Trophoblast cell (in vitro differentiated cells and primary cell): ENCODE results near the gene GABRR3.
"Not testable (repeated sequence)": the region's sequence is repeated elsewhere in the genome, so short reads cannot be mapped to it uniquely, and the experiment has no call there.

Experiments used
- DNase-seq, 2 donors: peaks; one replicate each; pipeline ENCODE4 v3.0.0-alpha.2; 2016
- H2AFZ ChIP-seq: 2 replicates; pipeline ENCODE4 v1.6.1; 2013; ENCODE audit warnings: low read length, moderate library complexity, mild to moderate bottlenecking; ENCODE audit not compliant: insufficient read depth, poor library complexity
- H2AK5ac ChIP-seq: 2 replicates; pipeline ENCODE4 v1.6.1; 2013; ENCODE audit warnings: mild to moderate bottlenecking, low read length
- H2BK120ac ChIP-seq: 2 replicates; pipeline ENCODE4 v1.6.1; 2013; ENCODE audit warnings: low read length, mild to moderate bottlenecking, moderate library complexity; ENCODE audit not compliant: insufficient read depth, poor library complexity
- H2BK12ac ChIP-seq: 2 replicates; pipeline ENCODE4 v1.6.1; 2013; ENCODE audit warnings: mild to moderate bottlenecking, low read length, moderate library complexity
- H2BK5ac ChIP-seq: 2 replicates; pipeline ENCODE4 v1.6.1; 2013; ENCODE audit warnings: low read length, low read depth, moderate library complexity, mild to moderate bottlenecking; ENCODE audit not compliant: poor library complexity
- H3K14ac ChIP-seq: 2 replicates; pipeline ENCODE4 v1.6.1; 2013; ENCODE audit warnings: mild to moderate bottlenecking, low read length
- H3K18ac ChIP-seq: 2 replicates; pipeline ENCODE4 v1.6.1; 2013; ENCODE audit warnings: mild to moderate bottlenecking, low read length
- H3K23ac ChIP-seq: 2 replicates; pipeline ENCODE4 v1.6.1; 2013; ENCODE audit warnings: low read length
- H3K27ac ChIP-seq: 2 replicates; pipeline ENCODE4 v1.5.1; 2013; ENCODE audit warnings: low read depth, mild to moderate bottlenecking, inconsistent platforms, low read length, moderate library complexity
- H3K27me3 ChIP-seq: 2 replicates; pipeline ENCODE4 v1.6.1; 2013; ENCODE audit warnings: inconsistent platforms, mild to moderate bottlenecking, low read length, moderate library complexity; ENCODE audit not compliant: insufficient read depth
- H3K36me3 ChIP-seq, 2 experiments: 1 replicate in 1 of 2; 2 replicates in 1 of 2; pipeline ENCODE4 v1.6.1; 2013; ENCODE audit warnings: low read length in 2 of 2, mild to moderate bottlenecking in 2 of 2, moderate library complexity in 1 of 2; ENCODE audit not compliant: insufficient read depth in 2 of 2, control insufficient read depth in 1 of 2
- H3K4ac ChIP-seq: 2 replicates; pipeline ENCODE4 v1.6.1; 2013; ENCODE audit warnings: low read depth, mild to moderate bottlenecking, low read length, moderate library complexity
- H3K4me1 ChIP-seq, 2 experiments: 1 replicate in 1 of 2; 2 replicates in 1 of 2; pipeline ENCODE4 v1.6.1; 2013; ENCODE audit warnings: low read length in 2 of 2, mild to moderate bottlenecking in 2 of 2, moderate library complexity in 1 of 2; ENCODE audit not compliant: insufficient read depth in 2 of 2, control insufficient read depth in 1 of 2
- H3K4me2 ChIP-seq: 2 replicates; pipeline ENCODE4 v1.6.1; 2013; ENCODE audit warnings: inconsistent platforms, mild to moderate bottlenecking, low read length, moderate library complexity
- H3K4me3 ChIP-seq: 2 replicates; pipeline ENCODE4 v1.5.1; 2013; ENCODE audit warnings: mild to moderate bottlenecking, low read depth, low read length, inconsistent platforms
- H3K79me1 ChIP-seq: one replicate; pipeline ENCODE4 v1.6.1; 2013; ENCODE audit warnings: low read length
- H3K79me2 ChIP-seq: 2 replicates; pipeline ENCODE4 v1.6.1; 2013; ENCODE audit warnings: low read length, mild to moderate bottlenecking; ENCODE audit not compliant: control insufficient read depth, insufficient read depth, poor library complexity
- H3K9ac ChIP-seq: 2 replicates; pipeline ENCODE4 v1.6.1; 2013; ENCODE audit warnings: mild to moderate bottlenecking, low read length
- H3K9me3 ChIP-seq: 2 replicates; pipeline ENCODE4 v1.6.1; 2013; ENCODE audit warnings: low read depth, mild to moderate bottlenecking, control low read depth, inconsistent platforms, low read length; ENCODE audit not compliant: insufficient read depth
- H4K12ac ChIP-seq: 2 replicates; pipeline ENCODE4 v1.6.1; 2013; ENCODE audit warnings: low read depth, mild to moderate bottlenecking, low read length, moderate library complexity
- H4K8ac ChIP-seq: 2 replicates; pipeline ENCODE4 v1.6.1; 2013; ENCODE audit warnings: low read depth, mild to moderate bottlenecking, low read length, moderate library complexity
- H4K91ac ChIP-seq: one replicate; pipeline ENCODE4 v1.6.1; 2013; ENCODE audit warnings: low read depth, mild to moderate bottlenecking, low read length, moderate library complexity
- WGBS: extraction: QIAGEN DNeasy Blood & Tissue Kit; methylation state at CpG from one replicate; pipeline ENCODE4 v1.1.7; 2013; ENCODE audit warnings: missing lambda C conversion rate; ENCODE audit not compliant: insufficient read length, insufficient coverage; ENCODE audit errors: extremely low coverage; 5-methylcytosine and 5-hydroxymethylcytosine counted together

The GABRR3 gene

DNA sequence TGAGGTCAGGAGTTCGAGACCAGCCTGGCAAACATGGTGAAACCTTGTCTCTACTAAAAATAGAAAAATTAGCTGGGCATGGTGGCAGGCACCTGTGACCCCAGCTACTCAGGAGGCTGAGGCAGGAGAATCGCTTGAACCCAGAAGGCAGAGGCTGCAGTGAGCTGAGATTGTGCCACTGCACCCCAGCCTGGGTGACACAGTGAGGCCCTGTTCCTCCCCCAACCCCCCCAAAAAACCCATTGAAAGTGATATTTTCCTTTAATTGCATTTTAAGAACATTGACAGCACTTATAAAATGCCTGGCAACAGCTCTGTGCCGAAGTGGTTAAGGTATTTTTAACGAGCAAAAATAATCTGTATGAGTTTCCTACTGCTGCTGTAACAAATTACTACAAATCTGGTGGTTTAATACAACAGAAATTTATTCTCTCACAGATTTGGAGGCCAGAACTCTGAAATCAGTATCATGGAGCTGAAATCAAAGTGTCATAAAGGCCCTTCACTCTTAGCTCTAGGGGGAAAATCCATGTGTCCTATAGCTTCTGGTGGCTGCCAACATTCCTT lies 24.1 kb downstream of the GABRR3 start:
- not testable (repeated sequence) for H3K27ac ChIP-seq, H4K12ac ChIP-seq, H3K14ac ChIP-seq, H3K23ac ChIP-seq, H3K4me3 ChIP-seq, H2BK120ac ChIP-seq, H3K36me3 ChIP-seq, H4K91ac ChIP-seq, H3K9ac ChIP-seq, H2AK5ac ChIP-seq, H3K4me1 ChIP-seq, H3K27me3 ChIP-seq, H3K79me1 ChIP-seq, H3K9me3 ChIP-seq, H3K4ac ChIP-seq, H2BK12ac ChIP-seq, H2BK5ac ChIP-seq, DNase-seq, H3K4me2 ChIP-seq, H2AFZ ChIP-seq, H3K79me2 ChIP-seq, H3K18ac ChIP-seq, H4K8ac ChIP-seq
- WGBS: no CpG with 5 or more reads among the region's 4 CpGs

DNA sequence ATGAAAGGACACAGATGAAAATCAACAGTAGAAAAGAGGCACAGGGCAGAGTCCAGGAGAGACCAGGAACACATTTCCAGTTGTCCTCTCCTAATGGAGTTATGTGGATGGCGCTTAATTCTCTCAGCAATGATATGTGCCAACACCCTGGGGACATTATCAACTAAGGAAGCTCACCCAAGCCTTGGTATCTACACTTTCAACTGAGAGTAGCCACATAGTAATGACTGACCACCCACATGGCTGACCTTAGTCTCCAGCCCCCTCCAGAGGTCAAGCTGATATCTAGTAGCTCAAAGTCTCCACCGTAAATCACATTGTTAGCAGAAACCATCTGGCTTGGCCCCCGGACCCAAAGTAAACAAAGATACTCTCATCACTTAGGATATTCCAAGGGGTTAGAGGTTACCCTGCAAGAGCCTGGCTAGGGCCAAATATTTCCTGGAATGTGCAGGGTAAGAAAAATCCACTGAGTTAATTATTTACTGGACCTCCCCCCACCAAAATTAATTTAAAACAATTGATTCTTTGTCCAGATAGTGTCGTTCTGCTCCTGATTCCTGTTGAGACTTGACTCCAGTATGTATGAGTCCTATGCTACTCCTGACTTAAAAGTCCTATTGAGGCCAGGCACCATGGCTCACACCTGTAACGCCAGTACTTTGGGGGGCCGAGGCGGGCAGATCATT lies 24.8 kb downstream of the GABRR3 start:
- no peak overlapping the region for H4K91ac ChIP-seq
- H2BK120ac ChIP-seq: no peak overlapping the region
- H3K9ac ChIP-seq: no peak overlapping the region
- no peak overlapping the region for H2BK5ac ChIP-seq
- no peak overlapping the region for H3K27ac ChIP-seq
- no peaks in the 10 kb centered on the region for H3K79me2 ChIP-seq
- no peaks in the 10 kb centered on the region for H3K36me3 ChIP-seq
- H2BK12ac ChIP-seq: no peak overlapping the region
- no peaks in the 10 kb centered on the region for H3K4me1 ChIP-seq
- no peak for DNase-seq
- no peak overlapping the region for H3K14ac ChIP-seq
- no peak overlapping the region for H3K23ac ChIP-seq
- H3K4ac ChIP-seq: no peak overlapping the region
- no peak overlapping the region for H3K4me3 ChIP-seq
- no CpG with 5 or more reads among the region's 7 CpGs for WGBS
- H4K8ac ChIP-seq: no peak overlapping the region
- H3K27me3 ChIP-seq: no peaks in the 10 kb centered on the region
- no peak overlapping the region for H3K4me2 ChIP-seq
- no peak overlapping the region for H2AFZ ChIP-seq
- no peak overlapping the region for H4K12ac ChIP-seq
- no peaks in the 10 kb centered on the region for H3K9me3 ChIP-seq
- H3K79me1 ChIP-seq: no peaks in the 10 kb centered on the region
- H3K18ac ChIP-seq: no peak overlapping the region
- H2AK5ac ChIP-seq: no peak overlapping the region

DNA sequence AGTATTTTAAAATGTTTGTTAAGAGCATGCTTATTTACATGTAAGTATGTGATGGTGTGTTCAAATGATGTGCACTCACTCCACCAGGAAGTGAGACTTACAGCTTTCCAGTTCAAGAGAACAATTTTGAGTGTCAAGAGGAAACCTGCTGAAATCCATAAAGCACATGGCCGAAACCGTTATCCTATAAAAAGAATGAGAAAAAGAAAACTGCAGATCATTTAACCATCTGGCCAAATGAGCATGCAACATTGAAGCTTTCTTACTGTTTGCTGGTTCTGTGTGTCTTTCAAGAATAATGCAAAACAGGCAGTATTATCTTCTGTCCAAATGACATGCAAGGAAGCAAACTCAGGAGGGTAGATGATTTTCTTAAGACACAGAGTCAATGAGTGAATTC lies 26.3 kb downstream of the GABRR3 start:
- Histone ChIP-seq H3K79me1 (no peaks in the 10 kb centered on the region), H3K27me3 (no peaks in the 10 kb centered on the region), H2BK12ac (no peak overlapping the region), H4K12ac (no peak overlapping the region), H4K91ac (no peak overlapping the region), H3K4me2 (no peak overlapping the region), H3K79me2 (no peaks in the 10 kb centered on the region), H3K4me3 (no peak overlapping the region), H3K4ac (no peak overlapping the region), H4K8ac (no peak overlapping the region), H3K23ac (no peak overlapping the region), H2AFZ (no peak overlapping the region), H2BK5ac (no peak overlapping the region), H3K9ac (no peak overlapping the region), H3K9me3 (no peaks in the 10 kb centered on the region), H3K14ac (no peak overlapping the region), H3K4me1 (no peaks in the 10 kb centered on the region), H2AK5ac (no peak overlapping the region), H3K36me3 (no peaks in the 10 kb centered on the region), H3K27ac (no peak overlapping the region), H2BK120ac (no peak overlapping the region), H3K18ac (no peak overlapping the region)
- no peak for DNase-seq
- no CpG with 5 or more reads among the region's 2 CpGs for WGBS

DNA sequence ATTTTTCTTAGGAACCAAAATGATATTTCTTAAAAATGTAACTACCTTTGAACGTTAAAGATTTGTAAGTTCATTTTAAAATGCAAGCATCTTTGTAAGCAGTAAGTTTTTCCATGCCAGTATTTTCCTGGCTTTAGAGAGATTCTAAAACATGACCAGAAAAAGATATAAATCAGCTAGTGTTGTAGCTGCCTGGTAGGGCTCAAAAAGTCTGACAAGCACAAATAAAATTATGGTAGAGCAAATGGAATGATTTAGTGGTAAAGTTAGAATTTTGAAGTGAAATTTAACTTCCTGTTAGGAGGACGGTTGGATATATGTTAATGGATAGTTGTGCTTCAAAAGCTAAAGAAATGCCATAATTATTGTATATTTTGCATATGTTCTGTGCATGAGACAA lies 29.7 kb downstream of the GABRR3 start:
- no peak overlapping the region for H2AFZ ChIP-seq
- WGBS: 100% methylated on average over 1 of the region's 2 CpGs
- H3K9ac ChIP-seq: no peak overlapping the region

More for the DNA sequence above, 29.7 kb downstream of the GABRR3 start:
- H4K91ac ChIP-seq: no peak overlapping the region
- no peaks in the 10 kb centered on the region for H3K9me3 ChIP-seq
- no peak overlapping the region for H4K12ac ChIP-seq
- no peak overlapping the region for H3K14ac ChIP-seq
- H3K4me3 ChIP-seq: no peak overlapping the region
- no peaks in the 10 kb centered on the region for H3K36me3 ChIP-seq
- no peak overlapping the region for H3K23ac ChIP-seq
- no peaks in the 10 kb centered on the region for H3K79me1 ChIP-seq
- H4K8ac ChIP-seq: no peak overlapping the region
- no peaks in the 10 kb centered on the region for H3K4me1 ChIP-seq
- no peak overlapping the region for H3K27ac ChIP-seq
- H2AK5ac ChIP-seq: no peak overlapping the region
- H3K18ac ChIP-seq: no peak overlapping the region
- no peak overlapping the region for H2BK5ac ChIP-seq
- H3K4ac ChIP-seq: no peak overlapping the region
- H2BK12ac ChIP-seq: no peak overlapping the region
- no peak for DNase-seq
- no peaks in the 10 kb centered on the region for H3K79me2 ChIP-seq
- H2BK120ac ChIP-seq: no peak overlapping the region
- H3K27me3 ChIP-seq: no peaks in the 10 kb centered on the region
- no peak overlapping the region for H3K4me2 ChIP-seq
